ENCODE results near the gene PMM1. TPM values are rescaled to one million over a fixed set of nuclear protein-coding genes. Genes with fewer than 3 reads are reported as not detected.
"Not testable (repeated sequence)": the region's sequence is repeated elsewhere in the genome, so short reads cannot be mapped to it uniquely, and the experiment has no call there.

PMM1 gene
- total and polyA plus RNA-seq, 12 donors, result 37.8 to 105 (median 62.1) TPM

DNA sequence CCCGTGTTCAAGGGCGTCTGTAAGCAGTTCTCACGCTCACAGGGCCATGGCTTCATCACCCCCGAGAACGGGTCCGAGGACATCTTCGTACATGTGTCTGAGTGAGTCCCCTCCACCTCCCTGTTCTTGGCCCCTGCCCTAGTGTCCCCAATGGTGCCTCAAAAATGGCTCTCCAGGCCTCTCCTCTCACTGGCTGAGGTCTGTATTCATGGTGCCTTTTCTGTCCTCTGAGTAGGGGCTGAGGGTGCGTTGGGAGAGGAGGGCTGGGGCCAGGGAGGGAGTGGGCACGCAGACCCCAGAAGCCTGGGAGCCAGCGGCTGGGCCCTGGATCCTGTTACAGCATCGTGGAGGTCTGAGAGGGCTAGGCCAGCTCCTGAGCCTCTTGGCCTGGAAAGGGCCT is 16.0 kb downstream of the PMM1 start:
- H3K27ac ChIP-seq, result peak overlapping the region in 3 of 5 donors; percentile 58 to 90 (median 74)
- no peaks in the 10 kb centered on the region for H3K27me3 ChIP-seq
- intact Hi-C loops (cut with DNase I), result no loop called here
- peaks cover 0 to 15% of the 10 kb centered on the region in 2 donors for H3K36me3 ChIP-seq (replicated peaks in 1 of 2)
- TF ChIP-seq POLR2A (IDR thresholded peaks at IDR 0.05), result no peak
- TF ChIP-seq, protein P1, sequence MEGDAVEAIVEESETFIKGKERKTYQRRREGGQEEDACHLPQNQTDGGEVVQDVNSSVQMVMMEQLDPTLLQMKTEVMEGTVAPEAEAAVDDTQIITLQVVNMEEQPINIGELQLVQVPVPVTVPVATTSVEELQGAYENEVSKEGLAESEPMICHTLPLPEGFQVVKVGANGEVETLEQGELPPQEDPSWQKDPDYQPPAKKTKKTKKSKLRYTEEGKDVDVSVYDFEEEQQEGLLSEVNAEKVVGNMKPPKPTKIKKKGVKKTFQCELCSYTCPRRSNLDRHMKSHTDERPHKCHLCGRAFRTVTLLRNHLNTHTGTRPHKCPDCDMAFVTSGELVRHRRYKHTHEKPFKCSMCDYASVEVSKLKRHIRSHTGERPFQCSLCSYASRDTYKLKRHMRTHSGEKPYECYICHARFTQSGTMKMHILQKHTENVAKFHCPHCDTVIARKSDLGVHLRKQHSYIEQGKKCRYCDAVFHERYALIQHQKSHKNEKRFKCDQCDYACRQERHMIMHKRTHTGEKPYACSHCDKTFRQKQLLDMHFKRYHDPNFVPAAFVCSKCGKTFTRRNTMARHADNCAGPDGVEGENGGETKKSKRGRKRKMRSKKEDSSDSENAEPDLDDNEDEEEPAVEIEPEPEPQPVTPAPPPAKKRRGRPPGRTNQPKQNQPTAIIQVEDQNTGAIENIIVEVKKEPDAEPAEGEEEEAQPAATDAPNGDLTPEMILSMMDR (IDR thresholded peaks at IDR 0.05), result no peak
- no peaks in the 10 kb centered on the region for H3K9me3 ChIP-seq (replicated peaks in 1 of 3)
- peaks cover 22 to 36% of the 10 kb centered on the region in 2 donors for H3K4me1 ChIP-seq (replicated peaks in 1 of 2)
- no peak for DNase-seq
- H3K4me3 ChIP-seq, result no peak overlapping the region
- 64 to 81% (median 68%) methylated on average over 6 to 11 of the region's 11 CpGs for WGBS, 4 donors

DNA sequence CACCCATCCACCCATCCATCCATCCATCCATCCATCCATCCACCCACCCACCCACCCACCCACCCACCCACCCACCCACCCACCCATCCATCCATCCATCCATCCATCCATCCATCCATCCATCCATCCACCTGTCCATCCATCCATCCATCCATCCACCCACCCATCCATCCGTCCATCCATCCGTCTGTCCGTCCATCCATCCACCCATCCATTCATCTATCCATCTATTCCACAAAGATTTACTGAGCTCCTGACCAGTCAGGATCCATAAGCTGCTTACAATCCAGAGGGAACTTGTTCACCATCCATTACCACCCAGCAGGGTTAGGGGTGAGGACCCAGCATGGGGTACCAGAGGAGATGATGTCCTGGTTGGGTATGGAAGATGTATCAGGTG is 17.3 kb downstream of the PMM1 start:
- H3K27ac ChIP-seq; intact Hi-C loops (cut with DNase I); H3K4me3 ChIP-seq; H3K9me3 ChIP-seq (replicated peaks in 1 of 3); H3K27me3 ChIP-seq; DNase-seq: not testable (repeated sequence)
- 98 to 100% (median 98%) methylated on average over 3 of the region's 3 CpGs for WGBS, 4 donors
- Histone ChIP-seq H3K4me1 (replicated peaks in 1 of 2) (peaks cover 24 to 38% of the 10 kb centered on the region in 2 donors), H3K36me3 (replicated peaks in 1 of 2) (peaks cover 0 to 14% of the 10 kb centered on the region in 2 donors)

DNA sequence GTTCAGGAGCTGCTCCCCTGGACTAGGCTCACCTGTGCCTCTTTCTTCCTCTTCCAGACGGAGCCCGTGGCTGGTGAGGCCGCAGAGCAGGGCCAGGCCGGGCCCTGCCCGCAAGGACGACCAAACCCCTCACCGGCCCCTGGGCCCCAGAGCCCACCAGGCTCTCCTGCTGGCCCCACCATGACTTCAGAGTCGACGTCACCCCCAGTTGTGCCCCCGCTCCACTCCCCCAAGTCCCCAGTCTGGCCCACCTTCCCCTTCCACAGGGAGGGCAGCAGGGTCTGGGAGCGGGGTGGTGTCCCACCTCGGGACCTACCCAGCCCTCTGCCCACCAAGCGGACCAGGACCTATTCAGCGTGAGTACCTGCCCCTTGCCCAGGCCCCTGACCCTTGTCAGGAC is 17.9 kb downstream of the PMM1 start:
- intact Hi-C loops (cut with DNase I), result no loop called here
- Histone ChIP-seq H3K27me3 (no peaks in the 10 kb centered on the region), H3K4me3 (no peak overlapping the region), H3K9me3 (replicated peaks in 1 of 3) (no peaks in the 10 kb centered on the region), H3K36me3 (replicated peaks in 1 of 2) (peaks cover 0 to 9% of the 10 kb centered on the region in 2 donors), H3K27ac (no peak overlapping the region), H3K4me1 (replicated peaks in 1 of 2) (peaks cover 29 to 43% of the 10 kb centered on the region in 2 donors)
- TF ChIP-seq, protein P1 (IDR thresholded peaks at IDR 0.05), result no peak
- DNase-seq, result no peak
- 96 to 100% (median 97%) methylated on average over 2 to 14 of the region's 14 CpGs for WGBS, 4 donors

DNA sequence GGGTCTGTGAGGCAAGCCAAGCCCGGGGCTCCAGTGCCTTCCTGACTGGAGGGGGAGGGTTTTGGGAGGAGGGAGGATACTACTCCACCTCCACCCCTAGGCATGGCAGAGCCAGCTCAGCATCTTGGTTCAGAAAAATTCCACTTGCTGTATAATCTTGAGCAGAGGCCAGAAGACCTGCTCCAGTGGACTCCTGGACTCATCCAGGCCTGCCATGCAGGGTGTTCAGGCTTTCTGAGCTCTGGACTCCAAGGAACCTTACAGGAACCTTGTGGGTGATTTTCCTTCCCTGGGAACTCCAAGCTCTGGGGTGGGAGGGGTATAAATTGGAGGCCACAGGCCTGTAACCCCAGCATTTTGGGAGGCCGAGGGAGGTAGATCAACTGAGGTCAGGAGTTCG is 19.4 kb downstream of the PMM1 start:
- Histone ChIP-seq H3K36me3 (replicated peaks in 1 of 2) (peaks cover 0 to 5% of the 10 kb centered on the region in 2 donors), H3K4me3 (no peak overlapping the region), H3K9me3 (replicated peaks in 1 of 3) (no peaks in the 10 kb centered on the region), H3K27me3 (no peaks in the 10 kb centered on the region), H3K27ac (peak overlapping the region in 3 of 5 donors; percentile 5 to 43 (median 24)), H3K4me1 (replicated peaks in 1 of 2) (peaks cover 37 to 55% of the 10 kb centered on the region in 2 donors)
- TF ChIP-seq, protein P1 (IDR thresholded peaks at IDR 0.05), result no peak
- TF ChIP-seq POLR2A (IDR thresholded peaks at IDR 0.05), result no peak
- 77 to 94% (median 86%) methylated on average over 3 of the region's 3 CpGs for WGBS, 4 donors
- intact Hi-C loops (cut with DNase I), result no loop called here
- no peak for DNase-seq

DNA sequence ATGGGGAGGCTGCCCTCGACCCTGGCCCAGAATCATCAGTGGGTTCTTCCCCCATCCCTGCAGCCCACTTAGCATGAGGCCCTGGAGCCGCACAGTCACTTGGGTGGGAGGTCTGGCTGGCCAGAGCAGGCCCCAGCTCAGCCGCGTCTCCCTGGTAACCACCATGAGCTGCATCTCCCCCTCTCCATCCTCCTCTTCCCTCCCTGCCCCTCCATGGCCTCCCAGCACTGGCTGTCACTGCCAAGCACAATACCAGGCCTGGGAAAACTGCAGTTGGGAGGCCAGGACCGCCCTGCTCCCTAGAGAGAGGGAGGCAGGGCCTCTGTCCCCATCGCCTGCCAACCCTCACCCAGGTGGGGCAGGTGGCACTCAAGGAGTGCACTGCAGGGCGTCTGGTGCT is 20.8 kb downstream of the PMM1 start:
- Histone ChIP-seq H3K27me3 (no peaks in the 10 kb centered on the region), H3K36me3 (replicated peaks in 1 of 2) (peaks cover 0 to 5% of the 10 kb centered on the region in 2 donors), H3K4me3 (no peak overlapping the region), H3K4me1 (replicated peaks in 1 of 2) (peaks cover 42 to 57% of the 10 kb centered on the region in 2 donors), H3K9me3 (replicated peaks in 1 of 3) (no peaks in the 10 kb centered on the region), H3K27ac (peak overlapping the region in 3 of 5 donors; percentile 23 to 51 (median 38))
- intact Hi-C loops (cut with DNase I), result no loop called here
- DNase-seq, result no peak
- TF ChIP-seq, protein P1 (IDR thresholded peaks at IDR 0.05), result no peak
- no peak for TF ChIP-seq POLR2A (IDR thresholded peaks at IDR 0.05)
- WGBS, 4 donors, result 69 to 85% (median 81%) methylated on average over 6 to 7 of the region's 7 CpGs

All from adrenal gland (tissue), 12 donors.